HG03064 (cell line): ENCODE data around the gene EXOC3.
"Not testable (repeated sequence)": the region's sequence is repeated elsewhere in the genome, so short reads cannot be mapped to it uniquely, and the experiment has no call there.

Experiments
- ATAC-seq: cut with Tn5 transposase; IDR thresholded peaks from one replicate; pipeline ENCODE4 v1.9.1; 2021; ENCODE audit warnings: low read depth; ENCODE audit not compliant: unreplicated experiment

Gene EXOC3

GRCh38 chr5:497090-497700 lies 54.2 kb downstream of the EXOC3 start:
- ATAC-seq, result no peak

DNA sequence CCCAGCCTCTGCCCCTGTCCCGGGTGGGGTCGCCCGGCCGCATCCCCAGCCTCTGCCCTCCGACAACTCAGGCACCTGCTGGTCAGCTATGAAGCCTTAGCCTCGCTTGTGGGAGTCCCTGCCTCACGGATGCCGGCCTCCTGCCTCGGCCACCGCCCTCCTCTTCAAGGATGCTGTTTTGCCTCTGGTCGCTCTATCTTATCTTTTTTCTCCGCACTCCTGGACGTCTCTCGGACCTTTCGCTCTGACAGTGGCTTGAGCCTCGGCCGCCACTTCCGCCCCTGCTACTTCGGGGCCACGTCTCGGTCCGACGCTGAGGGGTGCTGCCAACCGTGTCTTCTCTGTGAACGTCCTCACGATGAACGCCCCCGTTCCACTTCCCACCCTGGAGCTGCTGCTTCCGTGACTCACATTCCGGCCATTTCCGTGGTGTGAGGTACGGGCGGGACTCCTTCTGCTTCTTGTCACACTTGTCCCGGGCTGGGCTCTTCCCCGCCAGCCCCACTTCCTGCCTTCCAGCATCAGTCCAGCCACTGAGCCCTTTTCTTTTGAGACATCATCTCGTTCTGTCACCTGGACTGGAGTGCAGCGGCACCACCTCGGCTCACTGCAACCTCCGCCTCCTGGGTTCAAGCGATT lies 55.0 kb downstream of the EXOC3 start:
- ATAC-seq, result no peak

DNA sequence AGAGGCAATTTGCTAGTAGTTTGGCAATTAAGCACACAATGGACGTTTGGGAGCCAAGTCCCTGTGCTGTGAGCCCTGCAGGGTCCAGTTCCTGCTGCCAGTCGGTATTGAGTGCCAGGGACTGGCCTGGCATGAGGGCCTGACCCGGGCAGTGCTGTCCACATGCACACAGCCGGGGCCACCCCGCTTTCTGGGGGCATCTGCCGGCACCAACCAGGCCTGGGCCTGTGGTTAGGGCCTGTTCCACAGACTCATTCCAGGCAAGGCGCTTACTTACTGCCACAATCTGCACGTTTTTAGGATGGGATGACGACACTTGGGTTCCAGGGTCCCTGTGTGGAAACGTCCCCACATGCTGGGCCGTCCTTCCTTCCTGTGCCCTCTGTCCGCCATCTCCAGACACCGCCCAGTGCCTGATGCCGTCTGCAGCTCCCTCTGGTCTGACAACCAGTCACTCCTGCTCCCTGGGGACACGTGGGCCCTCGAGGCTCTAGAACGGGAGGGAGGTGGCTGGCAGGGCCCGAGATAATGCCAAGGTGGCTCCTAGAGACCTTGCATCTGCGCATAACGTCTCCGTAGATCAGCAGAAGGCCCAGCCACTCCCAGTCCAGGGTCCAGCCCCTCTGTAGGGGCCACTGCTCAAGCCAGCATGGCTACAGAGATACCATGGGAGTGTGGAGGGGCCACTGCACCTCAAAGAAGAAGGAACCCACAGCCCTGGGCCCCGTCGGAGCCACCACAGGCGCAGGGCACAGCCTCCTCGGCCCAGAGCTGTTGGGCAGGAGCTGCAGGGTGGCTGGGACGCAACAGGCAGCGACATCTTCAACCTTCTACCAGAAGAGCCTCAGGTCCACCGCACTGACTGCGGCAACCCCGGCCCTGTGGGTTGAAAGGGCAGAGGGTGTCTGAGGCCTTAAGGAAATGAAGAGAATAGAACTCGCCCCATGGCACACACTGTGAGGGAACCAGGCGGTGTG lies 56.5 kb downstream of the EXOC3 start:
- no peak for ATAC-seq

GRCh38 chr5:500491-500890 lies 57.5 kb downstream of the EXOC3 start:
- ATAC-seq, result no peak

GRCh38 chr5:501105-501830 lies 58.3 kb downstream of the EXOC3 start:
- ATAC-seq, result no peak

- no peak for ATAC-seq
Observed at GRCh38 chr5:501831-502184, 58.8 kb downstream of the EXOC3 start.

DNA sequence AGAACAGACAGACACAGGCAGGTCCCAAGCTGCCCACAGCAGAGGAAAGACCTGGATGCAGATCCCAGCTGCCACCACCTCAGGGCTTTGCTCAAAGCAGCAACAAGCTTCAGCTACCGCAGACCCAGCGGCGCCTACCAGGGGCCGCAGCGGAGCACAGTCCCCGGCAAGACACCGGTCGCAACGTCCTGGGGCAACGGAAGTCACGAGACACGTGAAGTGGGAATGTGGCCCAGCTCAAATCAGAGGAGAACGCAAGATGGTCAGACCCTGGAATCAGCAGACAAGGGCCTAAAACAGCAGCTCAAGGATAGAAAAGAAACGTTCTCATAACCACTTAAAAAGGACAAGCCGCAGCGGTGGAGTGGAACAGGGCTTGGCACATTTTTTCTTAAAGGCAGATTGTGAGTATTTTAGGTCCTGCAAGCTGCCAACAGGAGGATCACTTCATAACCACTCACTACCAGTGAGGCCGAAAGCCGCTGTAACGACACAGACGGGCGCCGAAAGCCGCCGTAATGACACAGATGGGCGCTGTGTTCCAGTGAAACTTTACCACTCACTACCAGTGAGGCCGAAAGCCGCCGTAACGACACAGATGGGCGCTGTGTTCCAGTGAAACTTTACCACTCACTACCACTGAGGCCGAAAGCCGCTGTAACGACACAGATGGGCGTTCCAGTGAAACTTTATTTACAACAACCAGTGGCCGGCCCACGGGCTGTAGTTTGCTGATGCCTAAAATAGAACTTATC lies 59.5 kb downstream of the EXOC3 start:
- no peak for ATAC-seq

GRCh38 chr5:504326-505154 lies 61.6 kb downstream of the EXOC3 start:
- ATAC-seq, result no peak

- ATAC-seq, result no peak
Observed at GRCh38 chr5:505951-506525, 63.1 kb downstream of the EXOC3 start.

DNA sequence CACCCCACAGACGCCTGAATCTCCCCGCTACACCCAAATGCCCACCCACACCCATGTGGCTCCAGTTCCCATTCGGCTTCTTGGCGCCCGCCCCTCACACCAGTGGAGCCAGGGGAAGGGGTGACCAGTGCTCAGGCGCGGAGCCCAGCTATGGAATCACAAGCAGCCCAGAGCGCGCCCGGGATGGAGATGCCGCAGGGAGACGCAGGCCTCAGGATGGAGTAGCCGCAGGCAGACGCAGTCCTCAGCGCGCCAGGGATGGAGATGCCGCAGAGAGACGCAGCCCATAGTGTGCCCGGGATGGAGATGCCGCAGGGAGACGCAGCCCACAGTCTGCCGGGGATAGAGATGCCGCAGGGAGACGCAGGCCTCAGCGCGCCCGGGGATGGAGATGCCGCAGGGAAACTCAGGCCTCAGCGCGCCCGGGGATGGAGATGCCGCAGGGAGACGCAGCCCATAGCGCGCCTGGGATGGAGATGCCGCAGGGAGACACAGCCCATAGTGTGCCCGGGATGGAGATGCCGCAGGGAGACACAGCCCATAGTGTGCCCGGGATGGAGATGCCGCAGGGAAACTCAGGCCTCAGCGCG lies 65.1 kb downstream of the EXOC3 start:
- not testable (repeated sequence) for ATAC-seq

- no peak for ATAC-seq
Observed at GRCh38 chr5:509611-510185, 66.7 kb downstream of the EXOC3 start.

DNA sequence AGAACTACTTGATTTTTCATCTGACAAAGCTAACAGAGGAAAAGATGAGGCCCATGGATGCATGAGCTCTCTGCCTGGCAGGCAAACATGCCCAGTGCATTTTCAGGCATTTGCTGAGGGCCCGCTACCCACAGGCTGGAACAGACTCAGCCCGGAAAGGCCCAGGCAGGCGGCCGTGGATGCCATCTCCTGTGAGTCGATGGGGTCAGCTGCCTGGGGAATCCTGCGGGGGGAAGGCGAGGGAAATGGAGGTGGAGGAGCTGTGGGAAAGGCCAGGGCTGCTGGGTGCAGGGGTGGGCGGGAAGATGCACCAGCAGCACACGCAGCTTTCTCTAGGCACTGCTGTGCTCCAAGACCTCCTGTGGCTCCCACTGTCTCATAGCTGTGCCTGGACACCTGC lies 67.5 kb downstream of the EXOC3 start:
- ATAC-seq, result no peak

DNA sequence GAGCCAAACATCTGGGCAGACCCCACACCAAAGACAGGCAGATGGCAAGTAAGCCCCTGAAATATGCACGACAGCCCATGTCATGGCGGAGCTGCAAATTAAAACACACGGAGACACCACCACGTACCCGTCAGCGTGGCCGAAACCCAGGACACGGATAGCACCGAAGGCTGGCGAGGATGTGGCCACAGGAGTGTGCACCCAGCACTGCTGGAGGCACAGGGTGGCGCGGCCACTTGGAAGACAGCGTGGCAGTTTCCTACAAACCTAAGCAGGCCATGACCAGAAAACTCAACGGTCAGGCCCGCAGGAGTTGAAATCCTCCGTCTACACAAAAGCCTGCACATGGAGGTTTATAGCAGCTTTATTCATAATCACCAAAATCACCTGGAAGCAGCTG lies 68.5 kb downstream of the EXOC3 start:
- no peak for ATAC-seq

GRCh38 chr5:513216-514100 lies 70.5 kb downstream of the EXOC3 start:
- ATAC-seq, result no peak

DNA sequence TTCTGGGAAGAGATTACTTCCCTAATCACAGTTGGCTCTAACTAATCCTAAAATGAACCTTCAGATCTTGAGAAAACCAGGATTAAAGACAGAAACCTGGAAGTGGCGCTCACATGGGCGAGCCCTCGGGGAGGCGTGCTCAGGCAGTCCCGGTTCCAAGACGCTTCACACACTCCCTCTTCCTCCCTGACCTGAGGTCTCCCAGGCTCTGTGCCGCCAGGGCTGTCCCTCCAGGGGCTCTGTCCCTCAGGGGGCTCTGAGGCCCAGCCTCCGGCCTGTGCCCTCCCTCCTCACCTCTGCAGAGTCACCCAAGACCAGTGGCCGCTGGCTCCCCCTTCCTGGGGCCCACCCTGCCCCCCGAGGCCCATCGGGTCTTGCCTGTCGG lies 71.1 kb downstream of the EXOC3 start:
- no peak for ATAC-seq

GRCh38 chr5:514673-515072 lies 71.7 kb downstream of the EXOC3 start:
- no peak for ATAC-seq

GRCh38 chr5:515273-515836 lies 72.4 kb downstream of the EXOC3 start:
- no peak for ATAC-seq
